GM19099 (cell line): ENCODE data around the gene PCBP2.

Source experiments
- POLR2A ChIP-seq: IDR thresholded peaks from 3 replicates; pipeline ENCODE4 v1.6.1; 2011; ENCODE audit warnings: low read depth; ENCODE audit not compliant: insufficient read length; ENCODE audit errors: extremely low read depth

The PCBP2 gene

DNA sequence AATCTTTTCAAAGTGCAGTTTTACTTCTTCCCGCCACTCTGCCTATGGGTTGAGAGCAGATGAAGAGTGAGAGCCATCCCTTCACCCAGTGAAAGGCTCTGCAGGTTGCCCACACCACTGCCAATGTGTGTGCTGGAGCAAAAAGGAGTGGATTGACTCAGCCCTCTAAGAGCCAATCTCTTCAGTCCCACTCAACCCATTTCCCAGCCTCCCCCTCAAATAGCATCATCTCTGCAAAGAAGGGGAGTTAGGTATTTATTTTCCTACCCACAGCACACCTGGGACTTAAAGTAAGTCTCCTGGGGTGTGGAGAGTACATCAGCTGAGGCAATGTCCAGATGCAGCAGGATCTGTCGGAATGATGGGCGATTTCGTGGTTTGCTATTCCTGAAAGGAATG is 32.1 kb downstream of the PCBP2 start:
- no peak for TF ChIP-seq POLR2A

DNA sequence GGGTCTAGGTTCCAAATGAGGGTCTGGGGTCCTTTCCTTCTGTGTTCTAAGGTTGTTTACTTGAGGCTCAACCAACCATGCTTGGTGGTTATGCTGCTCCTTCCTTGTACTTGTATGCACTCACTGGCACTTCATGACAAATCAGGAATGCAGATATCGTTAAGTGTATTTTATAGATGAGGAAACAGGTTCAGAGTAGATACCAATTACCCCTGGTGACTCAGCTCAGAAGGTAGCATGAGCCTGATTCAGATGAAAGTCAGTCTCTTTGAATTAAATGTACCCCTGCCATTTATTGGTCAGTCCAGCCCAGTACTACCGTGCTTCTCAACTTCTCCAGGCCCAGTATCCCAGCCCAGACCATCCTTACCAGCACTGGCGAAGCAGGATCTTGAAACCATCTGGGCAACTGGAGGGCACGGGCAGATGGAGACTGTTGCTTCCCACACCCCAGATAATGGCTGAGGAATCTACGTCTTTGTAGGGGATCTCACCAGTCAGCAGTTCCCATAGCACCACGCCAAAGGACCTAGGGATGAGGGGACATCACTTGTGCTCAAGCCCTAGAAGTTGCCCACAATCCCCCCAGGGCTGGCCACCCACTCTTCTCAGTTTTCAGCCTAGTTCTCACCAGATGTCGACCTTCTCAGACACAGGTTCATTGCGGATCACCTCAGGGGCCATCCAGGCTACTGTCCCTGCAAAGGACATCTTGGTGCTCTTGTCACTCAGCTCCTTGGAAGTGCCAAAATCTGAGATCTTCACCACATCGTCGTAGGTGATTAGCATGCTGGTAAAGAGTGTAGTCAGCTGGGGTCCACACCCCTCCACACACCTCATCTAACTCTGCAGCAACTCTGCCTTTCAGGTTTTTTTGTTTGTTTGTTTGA is 33.0 kb downstream of the PCBP2 start:
- TF ChIP-seq POLR2A: peak; percentile 12

DNA sequence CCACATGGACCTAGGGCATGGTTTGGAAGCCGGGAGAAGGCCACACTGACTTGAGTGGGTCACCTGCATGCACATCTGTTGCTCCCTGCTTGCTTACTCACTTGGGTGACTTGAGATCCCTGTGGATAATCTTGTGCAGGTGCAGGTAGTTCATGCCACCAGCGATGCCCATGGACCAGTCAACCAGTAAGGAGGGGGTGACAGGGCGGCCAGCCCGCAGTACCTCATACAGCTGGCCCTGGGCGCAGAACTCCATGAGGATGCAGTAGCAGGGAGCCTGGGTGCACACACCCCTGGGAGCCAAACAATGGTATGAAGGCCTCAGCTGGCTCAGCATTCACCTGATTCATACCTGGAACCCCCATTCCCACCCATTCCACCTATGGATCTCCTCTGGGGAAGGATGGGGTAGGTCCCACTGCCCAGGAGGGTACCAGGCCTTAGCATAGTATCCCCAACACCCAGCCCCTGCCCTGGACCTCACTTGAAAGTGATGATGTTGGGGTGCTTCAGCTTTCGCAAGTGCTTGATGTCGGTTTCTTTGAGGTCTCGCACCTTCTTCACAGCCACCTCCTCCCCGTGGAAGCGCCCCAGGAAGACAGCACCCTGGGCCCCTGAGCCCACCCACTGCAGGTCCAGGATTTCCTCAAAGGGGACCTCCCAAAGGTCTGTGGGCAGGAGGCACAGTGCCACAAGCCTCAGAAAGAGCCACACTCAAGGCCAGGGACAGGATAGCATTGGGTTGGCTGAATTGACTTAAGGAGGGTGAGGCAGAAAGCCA is 34.2 kb downstream of the PCBP2 start:
- no peak for TF ChIP-seq POLR2A

DNA sequence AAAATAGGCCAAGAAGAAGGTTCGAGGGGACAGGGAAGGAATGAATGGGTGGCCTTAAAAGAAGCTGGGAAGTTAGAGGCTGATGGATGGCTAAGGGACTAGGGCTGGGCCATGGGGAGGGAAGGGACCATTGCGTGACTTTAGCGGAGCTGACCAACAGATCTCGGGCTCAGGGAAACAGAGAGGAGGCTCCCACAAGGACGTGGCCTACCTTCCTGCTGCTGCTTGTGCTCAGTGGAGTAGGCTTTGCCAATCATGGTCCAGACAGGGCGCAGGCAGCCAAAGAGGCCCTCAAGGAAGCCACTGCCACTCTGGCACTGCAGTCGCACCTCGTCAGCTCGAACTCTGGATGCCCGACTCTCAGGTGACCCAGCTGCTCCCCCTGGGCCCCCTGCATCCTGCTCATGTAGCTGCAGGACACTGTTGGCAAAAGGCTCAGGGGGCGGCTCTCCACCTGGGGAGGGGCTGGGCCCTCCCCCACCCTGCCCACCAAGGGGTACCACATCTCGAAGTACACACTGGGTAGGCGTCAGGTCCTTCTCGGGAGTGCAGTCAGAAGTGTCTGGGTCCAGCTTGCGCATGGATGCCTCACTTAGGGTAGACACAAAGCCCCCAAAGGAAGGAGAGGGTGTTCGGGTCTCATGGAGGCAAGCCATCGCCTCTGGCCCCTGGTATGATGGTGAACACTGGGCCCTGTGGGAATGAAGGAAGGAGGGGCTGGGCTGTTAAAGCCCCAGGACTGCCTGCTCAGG is 35.0 kb downstream of the PCBP2 start:
- peak; percentile 3 for TF ChIP-seq POLR2A

DNA sequence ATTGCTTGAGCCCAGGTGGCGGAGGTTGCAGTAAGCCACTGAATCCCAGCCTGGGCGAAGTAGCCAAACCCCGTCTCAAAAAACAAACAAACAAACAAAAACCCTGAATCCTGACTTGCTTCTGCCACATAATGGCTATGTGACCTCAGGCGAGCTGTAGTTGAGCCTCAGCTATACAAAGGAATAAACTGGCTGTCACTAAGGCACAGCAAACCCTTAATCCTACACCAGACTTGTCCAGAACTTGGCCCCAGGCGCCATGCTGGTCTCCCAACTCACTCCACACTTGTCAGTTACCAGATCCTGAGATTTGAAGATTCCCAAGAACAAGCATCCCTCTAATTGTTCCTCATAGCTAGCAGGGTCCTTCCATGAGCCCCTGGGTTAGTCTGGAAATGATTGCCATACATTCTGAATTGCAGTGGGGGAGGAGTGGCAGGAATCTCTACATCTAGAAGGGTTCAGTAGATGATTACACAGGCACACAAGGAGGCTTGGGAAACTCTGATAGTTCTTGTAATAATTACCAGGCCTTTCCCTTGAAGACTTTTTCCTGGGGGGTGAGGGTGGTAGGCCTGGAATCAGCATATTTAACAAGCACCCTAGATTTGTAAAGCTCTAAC is 37.5 kb downstream of the PCBP2 start:
- no peak for TF ChIP-seq POLR2A

GRCh38 chr12:53492188-53492587 is 40.3 kb downstream of the PCBP2 start:
- no peak for TF ChIP-seq POLR2A

- TF ChIP-seq POLR2A: peak; percentile 84
Measured at GRCh38 chr12:53492830-53493609, 41.1 kb downstream of the PCBP2 start.

DNA sequence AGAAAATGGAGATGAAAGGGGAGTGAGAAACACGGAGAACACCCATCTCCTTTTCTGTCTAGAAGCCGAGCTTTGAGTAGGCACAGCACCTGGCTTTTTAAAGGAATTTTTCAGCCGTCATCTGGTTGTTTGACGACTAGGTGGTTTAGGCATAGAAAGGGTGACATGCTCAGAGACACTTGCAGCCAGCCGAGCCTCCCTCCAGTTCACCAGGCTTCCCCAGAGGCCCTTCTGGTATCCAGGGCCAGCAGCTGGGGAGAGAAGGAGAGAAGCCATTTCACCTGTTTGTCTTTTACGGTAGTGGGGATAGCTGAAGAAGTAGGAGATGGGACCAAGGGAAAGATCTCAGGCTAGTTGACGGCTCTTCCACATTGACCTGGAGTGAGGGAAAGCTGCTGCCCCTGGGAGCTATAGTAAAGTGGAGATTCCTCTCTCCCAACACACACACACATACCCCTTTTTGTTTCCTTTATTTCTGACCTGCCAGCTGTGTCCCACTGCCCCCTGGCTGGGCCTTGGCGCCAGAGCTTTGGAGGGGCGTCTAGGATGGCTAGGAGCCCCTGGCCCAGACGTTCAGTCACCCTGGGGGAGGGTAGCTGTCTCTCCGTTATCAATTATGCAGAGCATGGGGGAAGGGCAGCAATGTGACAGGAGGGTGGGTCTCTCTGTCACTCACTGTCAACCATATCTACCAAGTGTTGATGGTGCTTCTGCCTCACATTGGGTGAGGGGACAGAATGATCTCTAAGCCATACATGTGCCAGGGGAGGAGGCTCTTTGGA is 41.9 kb downstream of the PCBP2 start:
- no peak for TF ChIP-seq POLR2A

- TF ChIP-seq POLR2A: no peak
Measured at GRCh38 chr12:53495903-53496751, 44.2 kb downstream of the PCBP2 start.

DNA sequence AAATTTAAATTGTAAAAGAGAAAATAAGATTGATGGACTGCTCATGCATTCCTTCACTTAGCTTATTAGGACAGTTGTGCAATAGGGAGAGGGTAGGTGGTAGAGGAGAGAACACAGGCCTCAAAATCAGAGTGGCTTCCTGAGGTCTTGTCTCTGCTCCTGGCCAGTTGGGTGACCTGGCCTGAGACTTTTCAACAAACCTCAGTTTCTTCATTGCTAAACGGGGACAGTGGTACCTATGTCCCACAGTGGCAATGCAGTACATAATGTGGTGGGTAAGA is 44.8 kb downstream of the PCBP2 start:
- TF ChIP-seq POLR2A: no peak

- TF ChIP-seq POLR2A: no peak
Measured at GRCh38 chr12:53497461-53497860, 45.6 kb downstream of the PCBP2 start.

DNA sequence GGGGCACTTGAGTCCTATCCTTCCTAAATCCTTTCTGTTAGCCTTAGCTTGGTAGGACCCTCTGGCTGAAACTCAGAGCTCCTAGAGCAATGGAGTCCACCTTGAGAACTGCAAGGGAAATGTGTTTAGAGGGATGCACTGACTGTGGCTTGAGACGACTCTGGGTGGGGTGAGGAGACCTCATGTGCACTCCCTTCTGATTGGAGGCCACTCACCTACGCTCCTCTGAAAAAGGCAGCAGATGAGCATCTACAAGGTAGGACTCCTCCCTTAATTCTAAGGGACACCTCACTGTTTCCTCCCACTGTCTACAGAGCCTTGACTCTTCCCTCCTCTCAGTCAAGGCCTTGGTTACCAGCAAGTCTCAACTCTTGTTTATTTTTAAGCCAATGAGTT is 46.3 kb downstream of the PCBP2 start:
- TF ChIP-seq POLR2A: no peak

- TF ChIP-seq POLR2A: no peak
Measured at GRCh38 chr12:53499266-53500141, 47.6 kb downstream of the PCBP2 start, which contains the start of gene MAP3K12. Gene MAP3K12, minus strand, starts transcription at chr12:53499458. Its CDS starts 12,067 bp downstream, at chr12:53487391.
